Measurements from ENCODE around the gene CST3. TPM values are rescaled to one million over a fixed set of nuclear protein-coding genes. Genes with fewer than 3 reads are reported as not detected.

CST3 gene
- total RNA-seq, 1 experiment from 2014 or later = 777 TPM

GRCh38 chr20:23639490-23639958 lies 1.8 kb upstream of the CST3 start:
- Mint-ChIP-seq H3K9me3 (ENCODE audit: unreplicated experiment) (no peaks in the 10 kb centered on the region), H3K27ac (ENCODE audit: unreplicated experiment) (no peak overlapping the region), H3K4me3 (ENCODE audit: unreplicated experiment) (no peak overlapping the region), H3K4me1 (ENCODE audit: low read depth, unreplicated experiment) (peaks cover 7% of the 10 kb centered on the region), H3K36me3 (ENCODE audit: insufficient read depth, unreplicated experiment) (peaks cover 20% of the 10 kb centered on the region), H3K27me3 (ENCODE audit: insufficient read depth, unreplicated experiment) (no peaks in the 10 kb centered on the region)
- TF ChIP-seq, protein P1, sequence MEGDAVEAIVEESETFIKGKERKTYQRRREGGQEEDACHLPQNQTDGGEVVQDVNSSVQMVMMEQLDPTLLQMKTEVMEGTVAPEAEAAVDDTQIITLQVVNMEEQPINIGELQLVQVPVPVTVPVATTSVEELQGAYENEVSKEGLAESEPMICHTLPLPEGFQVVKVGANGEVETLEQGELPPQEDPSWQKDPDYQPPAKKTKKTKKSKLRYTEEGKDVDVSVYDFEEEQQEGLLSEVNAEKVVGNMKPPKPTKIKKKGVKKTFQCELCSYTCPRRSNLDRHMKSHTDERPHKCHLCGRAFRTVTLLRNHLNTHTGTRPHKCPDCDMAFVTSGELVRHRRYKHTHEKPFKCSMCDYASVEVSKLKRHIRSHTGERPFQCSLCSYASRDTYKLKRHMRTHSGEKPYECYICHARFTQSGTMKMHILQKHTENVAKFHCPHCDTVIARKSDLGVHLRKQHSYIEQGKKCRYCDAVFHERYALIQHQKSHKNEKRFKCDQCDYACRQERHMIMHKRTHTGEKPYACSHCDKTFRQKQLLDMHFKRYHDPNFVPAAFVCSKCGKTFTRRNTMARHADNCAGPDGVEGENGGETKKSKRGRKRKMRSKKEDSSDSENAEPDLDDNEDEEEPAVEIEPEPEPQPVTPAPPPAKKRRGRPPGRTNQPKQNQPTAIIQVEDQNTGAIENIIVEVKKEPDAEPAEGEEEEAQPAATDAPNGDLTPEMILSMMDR (IDR thresholded peaks at IDR 0.05; ENCODE audit: insufficient read depth in 1 of 2, low read depth in 1 of 2, low read length in 1 of 2, severe bottlenecking in 1 of 2, unreplicated experiment in 1 of 2) = no peak
- CTCF ChIA-PET = no interaction called here
- H3K4me3 ChIP-seq (ENCODE audit: low read depth, low read length) = no peak overlapping the region
- POLR2A ChIA-PET = no interaction called here
- H3K36me3 ChIP-seq (ENCODE audit: control insufficient read depth, insufficient read depth, low read length) = no peaks in the 10 kb centered on the region
- peaks cover 34% of the 10 kb centered on the region for H3K4me1 ChIP-seq
- H3K9me3 ChIP-seq = no peaks in the 10 kb centered on the region
- intact Hi-C loops (cut with micrococcal nuclease; ENCODE audit: unreplicated experiment) = loop anchor here (2.0 kb wide), 1 partner anchor 19 kb away; no protein-coding TSS in a partner anchor
- no TSS peak for BruUV-seq (replicated peaks)
- no peaks in the 10 kb centered on the region for H3K27me3 ChIP-seq (replicated peaks; ENCODE audit: control insufficient read depth, insufficient read depth, low read length)
- DNase-seq = peak in 1 of 2 experiments; percentile 56

DNA sequence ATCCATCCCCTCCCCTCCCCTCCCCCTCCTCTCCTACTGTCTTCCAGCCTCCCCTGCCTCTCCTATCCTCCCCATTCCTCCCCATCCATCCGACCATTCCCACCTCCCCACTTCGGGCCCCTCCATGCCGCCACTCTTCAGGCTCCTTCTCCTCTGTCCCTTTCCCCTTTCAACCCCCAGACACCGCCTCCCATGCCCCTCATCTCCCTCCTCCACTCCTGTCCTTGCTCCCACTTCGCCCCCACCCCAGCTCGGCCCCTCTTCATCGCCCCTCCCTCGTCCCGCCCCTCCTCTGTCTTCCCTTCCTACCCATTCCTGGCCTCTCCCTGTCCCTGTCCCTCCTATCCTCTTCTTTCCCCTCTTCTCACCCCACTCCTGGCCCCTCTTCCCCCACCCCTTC lies 554 bp upstream of the CST3 start:
- H3K9me3 ChIP-seq = no peaks in the 10 kb centered on the region
- Mint-ChIP-seq H3K36me3 (ENCODE audit: insufficient read depth, unreplicated experiment) (peaks cover 28% of the 10 kb centered on the region), H3K27me3 (ENCODE audit: insufficient read depth, unreplicated experiment) (no peaks in the 10 kb centered on the region), H3K27ac (ENCODE audit: unreplicated experiment) (no peak overlapping the region), H3K9me3 (ENCODE audit: unreplicated experiment) (no peaks in the 10 kb centered on the region), H3K4me1 (ENCODE audit: low read depth, unreplicated experiment) (peaks cover 7% of the 10 kb centered on the region), H3K4me3 (ENCODE audit: unreplicated experiment) (peak overlapping the region; percentile 94)
- BruUV-seq (replicated peaks) = no TSS peak
- H3K36me3 ChIP-seq (ENCODE audit: control insufficient read depth, insufficient read depth, low read length) = no peaks in the 10 kb centered on the region
- ChIA-PET CTCF (interaction anchor here (2.0 kb wide), 1 partner anchor 30 kb away, joined by 8 read pairs; no protein-coding TSS in a partner anchor), POLR2A (interaction anchor here (0.5 kb wide), 1 partner anchor 9 kb away, joined by 3 read pairs; no protein-coding TSS in a partner anchor)
- H3K4me3 ChIP-seq (ENCODE audit: low read depth, low read length) = no peak overlapping the region
- H3K4me1 ChIP-seq = peaks cover 34% of the 10 kb centered on the region
- intact Hi-C loops (cut with micrococcal nuclease; ENCODE audit: unreplicated experiment) = loop anchor here (2.0 kb wide), 1 partner anchor 20 kb away; no protein-coding TSS in a partner anchor
- no peaks in the 10 kb centered on the region for H3K27me3 ChIP-seq (replicated peaks; ENCODE audit: control insufficient read depth, insufficient read depth, low read length)
- no peak for DNase-seq
- TF ChIP-seq, protein P1 (IDR thresholded peaks at IDR 0.05; ENCODE audit: insufficient read depth in 1 of 2, low read depth in 1 of 2, low read length in 1 of 2, severe bottlenecking in 1 of 2, unreplicated experiment in 1 of 2) = no peak

GRCh38 chr20:23636908-23637281 lies 860 bp downstream of the CST3 start:
- Histone ChIP-seq H3K27me3 (replicated peaks; ENCODE audit: control insufficient read depth, insufficient read depth, low read length) (no peaks in the 10 kb centered on the region), H3K9me3 (no peaks in the 10 kb centered on the region), H3K4me3 (ENCODE audit: low read depth, low read length) (peak overlapping the region; percentile 75), H3K36me3 (ENCODE audit: control insufficient read depth, insufficient read depth, low read length) (no peaks in the 10 kb centered on the region), H3K4me1 (peaks cover 34% of the 10 kb centered on the region)
- Mint-ChIP-seq H3K4me3 (ENCODE audit: unreplicated experiment) (peak overlapping the region; percentile 94), H3K4me1 (ENCODE audit: low read depth, unreplicated experiment) (peaks cover 7% of the 10 kb centered on the region), H3K27ac (ENCODE audit: unreplicated experiment) (peak overlapping the region; percentile 91), H3K9me3 (ENCODE audit: unreplicated experiment) (no peaks in the 10 kb centered on the region), H3K36me3 (ENCODE audit: insufficient read depth, unreplicated experiment) (peaks cover 34% of the 10 kb centered on the region), H3K27me3 (ENCODE audit: insufficient read depth, unreplicated experiment) (no peaks in the 10 kb centered on the region)
- ChIA-PET POLR2A (no interaction called here), CTCF (interaction anchor here (2.0 kb wide), 1 partner anchor 32 kb away, joined by 8 read pairs; no protein-coding TSS in a partner anchor)
- intact Hi-C loops (cut with micrococcal nuclease; ENCODE audit: unreplicated experiment) = no loop called here
- BruUV-seq (replicated peaks) = no TSS peak
- DNase-seq = no peak
- TF ChIP-seq, protein P1 (IDR thresholded peaks at IDR 0.05; ENCODE audit: insufficient read depth in 1 of 2, low read depth in 1 of 2, low read length in 1 of 2, severe bottlenecking in 1 of 2, unreplicated experiment in 1 of 2) = no peak

Data from Caco-2 (cell line).